HG03060 (cell line): ENCODE measurements around the gene PAFAH2.

Experiments used
- ATAC-seq: cut with Tn5 transposase; IDR thresholded peaks from one replicate; pipeline ENCODE4 v1.9.1; 2021; ENCODE audit warnings: low read depth, moderate number of reproducible peaks; ENCODE audit not compliant: unreplicated experiment

Gene PAFAH2

DNA sequence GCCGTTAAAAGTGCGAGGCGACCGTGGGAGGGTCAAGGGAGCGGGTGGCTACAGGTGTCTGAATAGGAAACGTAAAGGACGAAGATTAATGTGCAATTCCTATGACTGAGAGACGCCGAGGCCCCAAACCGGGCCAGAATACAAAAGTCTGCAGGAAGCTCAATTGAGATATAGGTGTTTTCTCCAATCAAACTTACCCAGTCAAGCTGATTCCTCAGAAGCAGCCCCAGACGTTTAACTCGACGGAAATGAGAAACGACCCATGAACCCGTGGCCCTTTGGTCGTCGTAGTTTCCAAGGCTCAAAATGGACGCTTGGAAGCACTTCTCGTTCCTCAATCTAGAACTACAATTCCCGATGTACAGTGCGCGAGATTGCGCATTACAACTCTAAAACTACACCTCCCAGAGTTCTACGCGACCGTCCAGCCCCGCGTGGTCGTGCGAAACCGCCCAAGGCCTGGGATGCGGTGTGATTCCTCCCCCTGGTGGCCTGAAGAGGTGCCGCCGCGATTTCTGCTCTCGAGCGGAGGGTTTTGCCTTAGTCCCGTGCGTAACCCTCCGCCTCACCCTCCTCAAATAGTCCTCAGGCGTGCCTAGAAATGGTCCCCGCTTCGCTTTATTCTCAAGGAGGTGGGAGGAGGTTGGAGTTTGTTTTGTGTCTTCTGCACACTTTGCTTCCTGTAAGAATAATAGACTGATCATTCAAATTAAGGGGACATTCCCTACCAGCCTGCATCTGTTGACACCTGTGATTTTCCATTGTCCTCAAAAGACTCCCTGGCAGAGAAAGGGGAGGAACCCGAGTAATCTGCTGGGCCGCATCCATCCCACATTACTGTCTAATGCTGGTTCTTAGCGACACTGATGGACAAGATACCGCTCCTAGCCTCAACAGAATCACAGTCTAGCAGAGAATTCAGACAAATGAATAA, at the start of gene PAFAH2:
Gene PAFAH2, minus strand, starts transcription at position 236 of the 934 bp plus-strand sequence. CDS start 7,247 bp downstream, outside the sequence.
- peak; percentile 92 for ATAC-seq

GRCh38 chr1:26047278-26047874, 49.5 kb upstream of the PAFAH2 start:
- no peak for ATAC-seq

GRCh38 chr1:26046246-26047095, 48.6 kb upstream of the PAFAH2 start:
- ATAC-seq: no peak

DNA sequence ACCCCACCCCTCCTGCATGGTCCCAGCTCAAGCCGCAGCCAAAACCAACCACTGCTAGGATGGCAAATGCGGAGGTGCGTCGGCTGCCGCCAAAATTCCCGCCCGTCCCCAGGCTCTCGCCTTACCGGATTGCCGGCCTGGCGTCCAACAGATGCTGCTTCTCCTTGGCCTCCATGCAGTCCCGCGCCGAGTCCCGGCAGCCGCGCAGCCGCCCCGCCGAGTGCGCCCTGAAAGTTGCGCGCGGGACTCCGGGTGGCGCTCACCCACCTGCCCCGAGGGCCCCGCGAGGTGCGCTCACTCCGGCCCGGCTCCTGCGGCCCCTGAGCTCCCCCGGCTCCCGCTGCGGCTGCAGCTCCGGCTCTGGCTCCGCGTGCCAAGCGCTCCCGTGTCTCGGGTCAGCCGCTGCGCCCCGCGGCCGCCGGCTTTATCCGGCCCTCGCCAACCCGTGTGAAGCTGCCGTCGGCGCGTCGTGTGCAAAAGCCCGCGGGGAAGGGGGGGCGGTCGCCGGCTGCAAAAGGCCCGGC, 47.9 kb upstream of the PAFAH2 start, which contains the start of gene SLC30A2:
Gene SLC30A2, minus strand, starts transcription at position 397 of the 524 bp plus-strand sequence. Its CDS starts 222 bp downstream, at position 175.
- no peak for ATAC-seq

GRCh38 chr1:26044971-26045721, 47.3 kb upstream of the PAFAH2 start:
- no peak for ATAC-seq

GRCh38 chr1:26044414-26044813, 46.6 kb upstream of the PAFAH2 start:
- ATAC-seq: no peak

- no peak for ATAC-seq
Measured at GRCh38 chr1:26043765-26044164, 45.9 kb upstream of the PAFAH2 start.

DNA sequence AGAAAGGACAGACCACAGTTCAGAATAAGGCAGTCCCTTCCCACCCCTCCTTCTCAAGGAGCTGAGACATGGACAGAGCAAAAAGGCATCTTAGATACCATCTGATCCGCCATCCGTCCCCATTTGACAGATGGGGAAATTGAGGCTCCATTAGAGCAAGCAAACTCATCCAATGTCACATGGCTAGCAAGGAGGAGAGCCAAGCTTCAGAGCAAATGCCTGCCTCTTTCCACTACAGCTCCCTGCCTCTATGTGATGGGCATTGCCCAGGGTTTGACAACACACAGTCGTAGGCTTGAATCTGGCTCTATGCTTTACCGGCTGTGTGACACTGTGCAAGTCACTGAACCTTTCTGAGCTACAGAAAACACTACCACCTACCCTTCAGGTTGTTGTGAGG, 44.1 kb upstream of the PAFAH2 start:
- no peak for ATAC-seq

DNA sequence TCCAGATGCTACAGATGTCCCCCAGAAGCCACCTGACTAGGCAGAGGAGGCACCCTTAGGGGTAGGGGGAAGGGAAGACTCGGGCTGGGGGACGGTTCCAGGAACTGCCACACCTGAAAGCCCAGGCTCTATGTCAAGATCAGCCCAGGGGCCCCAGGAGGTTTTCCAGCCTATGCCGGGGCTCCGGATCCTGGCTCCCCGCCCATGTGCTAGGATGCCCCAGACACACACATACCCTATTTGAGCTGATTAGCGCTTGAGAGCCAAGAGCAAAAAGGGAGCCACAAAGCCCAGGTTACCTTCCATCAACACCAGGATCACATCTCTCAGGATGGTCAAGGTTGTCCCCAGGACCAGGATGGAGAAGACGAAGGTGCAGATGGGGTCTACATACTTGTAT, 43.5 kb upstream of the PAFAH2 start:
- ATAC-seq: no peak

GRCh38 chr1:26038904-26039303, 41.0 kb upstream of the PAFAH2 start:
- no peak for ATAC-seq

GRCh38 chr1:26038477-26038876, 40.6 kb upstream of the PAFAH2 start:
- ATAC-seq: no peak

GRCh38 chr1:26037904-26038303, 40.0 kb upstream of the PAFAH2 start:
- ATAC-seq: no peak

DNA sequence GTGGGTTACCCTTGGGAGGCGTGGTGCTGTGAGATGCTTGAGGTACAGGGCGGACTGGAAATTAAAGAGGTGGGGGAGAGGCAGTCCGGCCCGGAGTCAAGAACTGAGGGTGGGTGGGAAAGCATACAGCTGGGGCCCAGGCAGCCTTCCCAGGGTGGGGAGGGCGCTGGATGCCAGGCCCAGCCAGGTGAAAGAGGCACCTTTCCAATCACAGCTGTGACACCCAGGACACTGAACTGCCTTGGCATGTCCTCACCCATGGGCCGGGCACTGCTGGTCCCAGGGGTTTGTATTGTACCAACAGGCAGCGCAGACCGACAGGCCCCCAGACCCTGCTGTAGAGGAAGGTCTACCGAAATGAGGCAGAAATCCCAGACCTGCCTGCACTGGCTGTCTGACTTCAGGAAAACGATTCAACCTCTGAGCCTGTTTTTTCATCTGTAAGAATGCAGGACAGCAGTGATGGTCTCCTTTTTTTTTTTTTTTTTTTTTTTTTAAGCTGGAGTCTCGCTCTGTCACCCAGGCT, 39.0 kb upstream of the PAFAH2 start:
- no peak for ATAC-seq

DNA sequence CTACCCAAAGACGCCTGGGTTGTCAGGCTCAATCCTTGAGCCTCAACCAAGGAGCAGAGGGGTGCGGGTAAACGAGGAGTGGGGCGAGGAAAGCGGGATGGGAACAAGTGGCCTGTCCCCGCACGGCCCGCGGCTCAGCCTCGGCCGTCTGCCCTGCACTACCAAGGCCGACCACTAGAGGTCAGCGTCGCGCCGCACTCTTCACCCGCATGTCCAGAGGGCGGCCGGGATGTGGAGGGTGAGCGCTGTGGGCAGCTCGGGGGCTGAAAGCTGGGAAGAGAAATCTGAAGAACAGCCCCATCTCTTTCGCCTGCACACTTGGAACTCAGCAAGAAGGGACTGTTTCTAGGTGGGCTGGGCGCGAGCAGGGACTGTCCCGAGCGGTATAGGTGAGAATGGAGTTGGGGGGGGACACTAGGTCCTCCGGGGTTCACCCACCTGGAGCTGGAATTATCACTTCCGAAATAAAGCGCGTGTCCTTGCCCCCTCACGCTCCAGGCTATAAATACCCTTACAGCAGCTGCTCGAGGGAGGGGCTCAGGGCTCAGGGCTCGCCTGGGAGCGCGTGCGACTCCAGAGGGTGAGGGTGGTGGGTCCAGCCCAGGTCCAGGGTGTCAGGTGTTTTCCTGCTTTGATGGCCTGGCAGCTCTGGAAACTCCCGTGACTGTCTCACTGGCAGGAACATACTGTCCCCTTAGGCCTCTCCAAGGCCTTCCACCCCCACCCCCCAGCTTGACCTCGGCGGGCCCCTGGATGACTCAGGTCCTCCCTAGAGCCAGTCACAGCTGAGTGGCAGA, 38.3 kb upstream of the PAFAH2 start:
- no peak for ATAC-seq

- ATAC-seq: no peak
Measured at GRCh38 chr1:26035203-26035958, 37.5 kb upstream of the PAFAH2 start.

DNA sequence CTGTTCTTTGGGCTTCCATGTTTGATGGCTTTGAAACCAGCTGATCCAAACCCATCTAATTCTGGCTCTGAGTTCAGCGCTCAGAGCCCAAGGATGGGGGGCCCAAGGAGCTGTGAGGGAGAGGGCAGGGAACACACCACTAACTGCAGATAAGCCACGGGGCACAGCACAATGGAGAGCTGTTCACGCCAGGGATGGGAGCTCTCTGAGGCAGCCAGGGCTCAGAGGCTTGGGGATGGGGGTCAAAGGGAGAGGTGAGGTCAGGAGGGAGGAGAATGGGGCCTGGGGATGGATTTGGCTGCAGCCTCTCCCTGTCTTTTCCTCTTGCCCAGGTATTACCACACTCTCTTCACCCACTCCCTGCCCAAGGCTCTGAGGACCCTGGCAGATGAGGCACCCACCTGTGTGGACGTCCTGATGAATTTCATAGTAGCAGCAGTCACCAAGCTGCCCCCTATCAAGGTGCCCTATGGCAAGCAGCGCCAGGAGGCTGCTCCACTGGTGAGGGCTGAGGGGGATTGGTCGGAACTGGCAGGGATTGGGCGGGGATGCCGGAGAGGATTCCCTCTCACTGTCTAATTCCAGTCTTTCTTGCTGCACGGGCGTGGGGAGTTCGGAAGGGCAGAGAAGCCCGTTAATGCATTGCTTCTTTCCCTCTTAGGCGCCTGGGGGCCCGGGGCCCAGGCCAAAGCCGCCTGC, 36.8 kb upstream of the PAFAH2 start:
- ATAC-seq: no peak

- no peak for ATAC-seq
Measured at GRCh38 chr1:26032656-26033357, 34.9 kb upstream of the PAFAH2 start.
